Right lobe of liver (tissue), 6 donors: Measurements from ENCODE around the gene GALNT17. TPM values are rescaled to one million over a fixed set of nuclear protein-coding genes. Genes with fewer than 3 reads are reported as not detected.

Experiments used
- ATAC-seq, 4 donors: fragments of 200-7000 bp; cut with Tn5 transposase; one replicate each; pipeline ENCODE4 v1.9.1; 2020; ENCODE audit warnings: mild to moderate bottlenecking in 4 of 4, moderate library complexity in 4 of 4
- DNase-seq, 3 donors: peaks; one replicate each; pipeline ENCODE4 v3.0.0-alpha.2; 2020
- H3K27ac ChIP-seq, 3 donors: fragments of 200-600 bp; one replicate each; pipeline ENCODE4 v1.8.0; 2022
- H3K27me3 ChIP-seq, 2 donors: fragments of 200-600 bp; one replicate each; pipeline ENCODE4 v1.8.0; 2022
- H3K36me3 ChIP-seq, 4 donors: fragments of 200-600 bp; sonication (generic) in 1 of 4; one replicate each; pipeline versions ENCODE4 v1.5.1 to v1.8.0; 2017 to 2022; ENCODE audit warnings: control low read depth in 1 of 4
- H3K4me1 ChIP-seq, 4 donors: fragments of 200-600 bp; sonication (generic) in 1 of 4; one replicate each; pipeline versions ENCODE4 v1.5.1 to v1.8.0; 2017 to 2022; ENCODE audit warnings: control low read depth in 1 of 4
- H3K4me3 ChIP-seq, 3 donors: fragments of 200-600 bp; one replicate each; pipeline ENCODE4 v1.8.0; 2022
- H3K9me3 ChIP-seq, 4 donors: fragments of 200-600 bp; sonication (generic) in 1 of 4; one replicate each; pipeline versions ENCODE4 v1.5.1 to v1.8.0; 2017 to 2022; ENCODE audit warnings: control low read depth in 1 of 4
- POLR2A ChIP-seq: fragments of 450-650 bp; IDR thresholded peaks from one replicate; pipeline ENCODE4 v1.6.1; 2017; ENCODE audit warnings: antibody characterized with exemption, mild to moderate bottlenecking
- whole genome bisulfite sequencing: methylation state at CpG from one replicate; pipeline ENCODE4 v1.1.6; 2018; ENCODE audit warnings: low coverage, low lambda C conversion rate; ENCODE audit not compliant: insufficient coverage; ENCODE audit errors: missing lambda C conversion rate; 5-methylcytosine and 5-hydroxymethylcytosine counted together
- intact Hi-C, 2 donors: fragments of 100-400 bp; cut with DNase I; formaldehyde crosslinking; loops; one replicate each; pipeline versions ENCODE4 v1.11.2 to v1.14.1; 2022
- total RNA-seq, 6 experiments: library from RNA; depleted of rRNA in 2 of 6; stranded (reverse); fragments of >200 nt in 2 of 6; fragmentation: NEBNext Ultra II Directional in 3 of 6; extraction: Animal tissue kit (Norgen Biotek cat#: 25700) in 3 of 6; gene quantifications; one replicate each; pipeline versions ENCODE4 v1.1.0 to v1.2.4, GENCODE V29; 2016 to 2023
- TF ChIP-seq, protein P1 (sequence below), 4 donors: fragments of 200-600 bp in 3 of 4; fragments of 450-650 bp in 1 of 4; IDR thresholded peaks; one replicate each; pipeline versions ENCODE4 v1.5.1 to v1.8.0; 2016 to 2022; ENCODE audit warnings: antibody characterized with exemption in 4 of 4, mild to moderate bottlenecking in 2 of 4
- donor health status: DM: no; HTN: yes; CAD: no.
- donor health status: DM: no; HTN: no; CAD: no.
- donor health status: DM: no; HTN: no; CAD: no.
- donor health status: DM: no; HTN: yes; CAD: no.
- donor health status: DM: no; HTN: yes; CAD: no.

Gene GALNT17
- total RNA-seq, 6 experiments from 2014 or later: 0.06 to 0.31 (median 0.10) TPM

DNA sequence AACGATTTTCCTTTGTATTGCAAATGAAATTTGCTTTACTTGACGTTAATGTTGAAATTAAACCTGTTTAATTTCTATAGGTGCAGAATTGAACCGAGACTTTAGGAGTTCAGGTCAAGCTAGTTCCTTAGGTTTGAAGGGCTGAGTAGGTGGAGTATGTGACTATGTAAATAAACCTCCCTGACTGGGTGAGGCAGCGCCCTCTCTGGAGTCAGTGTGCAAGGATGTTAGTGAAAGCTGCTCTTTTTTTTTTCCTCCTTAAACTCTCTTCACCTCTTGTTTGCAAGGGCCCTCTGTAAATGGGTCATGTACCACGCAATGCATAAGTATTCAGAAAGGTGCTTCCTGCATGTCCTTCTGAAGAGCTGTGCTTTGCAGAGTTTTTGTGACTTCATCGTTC, 33.8 kb downstream of the GALNT17 start:
- TF ChIP-seq POLR2A: no peak
- TF ChIP-seq, protein P1, sequence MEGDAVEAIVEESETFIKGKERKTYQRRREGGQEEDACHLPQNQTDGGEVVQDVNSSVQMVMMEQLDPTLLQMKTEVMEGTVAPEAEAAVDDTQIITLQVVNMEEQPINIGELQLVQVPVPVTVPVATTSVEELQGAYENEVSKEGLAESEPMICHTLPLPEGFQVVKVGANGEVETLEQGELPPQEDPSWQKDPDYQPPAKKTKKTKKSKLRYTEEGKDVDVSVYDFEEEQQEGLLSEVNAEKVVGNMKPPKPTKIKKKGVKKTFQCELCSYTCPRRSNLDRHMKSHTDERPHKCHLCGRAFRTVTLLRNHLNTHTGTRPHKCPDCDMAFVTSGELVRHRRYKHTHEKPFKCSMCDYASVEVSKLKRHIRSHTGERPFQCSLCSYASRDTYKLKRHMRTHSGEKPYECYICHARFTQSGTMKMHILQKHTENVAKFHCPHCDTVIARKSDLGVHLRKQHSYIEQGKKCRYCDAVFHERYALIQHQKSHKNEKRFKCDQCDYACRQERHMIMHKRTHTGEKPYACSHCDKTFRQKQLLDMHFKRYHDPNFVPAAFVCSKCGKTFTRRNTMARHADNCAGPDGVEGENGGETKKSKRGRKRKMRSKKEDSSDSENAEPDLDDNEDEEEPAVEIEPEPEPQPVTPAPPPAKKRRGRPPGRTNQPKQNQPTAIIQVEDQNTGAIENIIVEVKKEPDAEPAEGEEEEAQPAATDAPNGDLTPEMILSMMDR (IDR thresholded peaks at IDR 0.05): no peak
- H3K36me3 ChIP-seq: no peaks in the 10 kb centered on the region
- H3K27ac ChIP-seq: no peak overlapping the region
- no peaks in the 10 kb centered on the region for H3K4me1 ChIP-seq
- DNase-seq (no peak), ATAC-seq (no peak)
- no peak overlapping the region for H3K4me3 ChIP-seq
- no peaks in the 10 kb centered on the region for H3K27me3 ChIP-seq
- intact Hi-C loops: no loop called here
- 58% methylated on average over 6 of the region's 6 CpGs for WGBS
- H3K9me3 ChIP-seq: no peaks in the 10 kb centered on the region

DNA sequence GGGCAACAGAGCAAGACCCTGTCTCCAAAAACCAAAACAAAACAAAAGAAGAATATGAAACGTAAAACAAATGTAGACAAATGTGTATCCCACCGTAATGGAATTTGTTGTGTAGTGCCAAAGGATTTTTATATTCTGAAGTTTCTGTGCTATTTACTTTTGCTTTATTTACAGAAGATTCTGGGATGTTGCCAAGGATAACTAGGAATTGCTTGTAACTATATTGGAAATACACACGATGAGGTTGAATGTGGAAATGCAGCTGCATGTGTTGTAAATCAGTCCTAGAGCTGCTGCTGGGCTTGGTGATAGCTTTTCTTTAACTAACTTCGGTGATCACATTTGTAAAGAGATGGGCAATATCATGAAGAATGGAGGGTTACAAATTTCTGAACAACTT, 39.5 kb downstream of the GALNT17 start:
- Histone ChIP-seq H3K27me3 (no peaks in the 10 kb centered on the region), H3K4me3 (no peak overlapping the region), H3K4me1 (no peaks in the 10 kb centered on the region), H3K27ac (no peak overlapping the region), H3K36me3 (no peaks in the 10 kb centered on the region), H3K9me3 (no peaks in the 10 kb centered on the region)
- ATAC-seq (no peak), DNase-seq (no peak)
- 42% methylated on average over 4 of the region's 4 CpGs for WGBS
- intact Hi-C loops: no loop called here
- TF ChIP-seq, protein P1 (IDR thresholded peaks at IDR 0.05): no peak
- TF ChIP-seq POLR2A: no peak

DNA sequence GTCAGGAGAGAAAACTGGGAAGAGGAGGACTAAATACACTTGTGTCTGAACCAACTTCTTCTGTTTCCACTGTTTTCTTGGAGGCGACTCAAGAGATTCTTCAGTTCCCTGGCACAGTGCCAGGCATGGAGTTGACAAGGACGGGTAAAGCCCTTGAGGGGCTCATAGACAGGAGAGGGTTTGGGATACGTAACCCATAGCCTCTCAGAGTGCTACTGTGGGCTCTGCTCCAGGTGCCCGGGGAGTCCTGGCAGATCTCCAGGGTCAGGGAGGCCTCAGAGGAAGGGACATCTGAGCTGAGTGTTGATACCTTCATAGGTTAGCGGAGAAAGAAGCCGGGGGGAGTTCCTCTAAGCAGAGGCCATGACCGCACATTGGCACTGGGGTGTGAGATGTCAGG, 42.0 kb downstream of the GALNT17 start:
- 72% methylated on average over 3 of the region's 7 CpGs for WGBS
- ATAC-seq (peak in 1 of 4 donors; percentile 20), DNase-seq (peak in 1 of 3 donors; percentile 40)
- Histone ChIP-seq H3K9me3 (no peaks in the 10 kb centered on the region), H3K4me3 (no peak overlapping the region), H3K36me3 (no peaks in the 10 kb centered on the region), H3K27ac (no peak overlapping the region), H3K27me3 (no peaks in the 10 kb centered on the region), H3K4me1 (no peaks in the 10 kb centered on the region)
- intact Hi-C loops: no loop called here
- TF ChIP-seq, protein P1 (IDR thresholded peaks at IDR 0.05): no peak
- TF ChIP-seq POLR2A: no peak

DNA sequence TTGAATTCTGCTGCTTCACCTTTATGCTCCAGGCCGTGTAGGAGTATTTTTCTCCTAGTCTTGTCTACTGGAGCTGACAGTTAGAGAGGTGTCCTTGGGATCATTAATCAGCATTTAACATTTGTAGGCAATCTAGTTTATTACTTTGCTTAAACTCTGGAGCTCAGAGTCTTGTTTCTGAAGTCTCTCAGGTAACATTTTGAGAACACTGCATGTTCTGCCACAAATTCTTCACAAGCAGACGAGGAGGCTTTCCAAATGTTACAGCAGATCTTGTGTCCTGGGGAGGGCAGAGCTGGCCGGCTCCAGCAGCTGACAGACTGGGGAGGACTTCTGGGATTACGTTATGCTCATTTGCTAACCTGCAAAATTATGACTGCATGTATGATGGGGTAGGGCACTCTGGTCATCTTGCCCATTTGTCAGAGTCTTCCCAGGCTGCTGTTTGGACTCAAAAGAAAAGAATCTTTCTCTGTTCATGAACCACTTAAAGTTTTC, 50.5 kb downstream of the GALNT17 start:
- no peaks in the 10 kb centered on the region for H3K4me1 ChIP-seq
- H3K36me3 ChIP-seq: no peaks in the 10 kb centered on the region
- H3K27me3 ChIP-seq: no peaks in the 10 kb centered on the region
- TF ChIP-seq POLR2A: no peak
- TF ChIP-seq, protein P1 (IDR thresholded peaks at IDR 0.05): no peak
- DNase-seq: no peak
- intact Hi-C loops: no loop called here
- 47% methylated on average over 4 of the region's 4 CpGs for WGBS
- H3K9me3 ChIP-seq: no peaks in the 10 kb centered on the region
- no peak for ATAC-seq
- no peak overlapping the region for H3K4me3 ChIP-seq
- H3K27ac ChIP-seq: no peak overlapping the region

DNA sequence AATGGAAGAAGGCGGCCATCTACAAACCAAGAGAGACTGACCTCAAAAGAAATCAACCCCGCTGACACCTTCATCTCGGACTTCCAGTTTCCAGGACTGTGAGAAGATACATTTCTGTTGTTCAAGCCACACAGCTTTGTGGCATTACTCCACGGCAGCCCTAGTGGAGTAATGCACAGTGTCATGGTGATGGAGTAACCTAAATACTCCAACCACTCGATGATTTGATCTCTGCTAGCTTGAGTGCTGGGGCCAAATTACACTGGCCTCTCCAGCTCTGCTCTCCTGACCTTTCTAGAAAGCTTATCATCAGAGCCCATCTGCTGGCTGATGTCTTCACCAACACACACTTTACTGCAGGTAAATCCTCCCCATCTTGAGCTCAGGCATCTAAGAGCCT, 52.2 kb downstream of the GALNT17 start:
- ATAC-seq: no peak
- H3K9me3 ChIP-seq: no peaks in the 10 kb centered on the region
- H3K4me3 ChIP-seq: no peak overlapping the region
- intact Hi-C loops: no loop called here
- no peak for DNase-seq
- no peaks in the 10 kb centered on the region for H3K4me1 ChIP-seq
- H3K27ac ChIP-seq: no peak overlapping the region
- H3K36me3 ChIP-seq: no peaks in the 10 kb centered on the region
- TF ChIP-seq POLR2A: no peak
- TF ChIP-seq, protein P1 (IDR thresholded peaks at IDR 0.05): no peak
- 78% methylated on average over 3 of the region's 5 CpGs for WGBS
- H3K27me3 ChIP-seq: no peaks in the 10 kb centered on the region
